SW480 (cell line): ENCODE results near the gene MTFR2.
"Not testable (repeated sequence)": the region's sequence is repeated elsewhere in the genome, so short reads cannot be mapped to it uniquely, and the experiment has no call there.

Source experiments
- DNase-seq: peaks from one replicate; pipeline ENCODE4 v3.0.0-alpha.2; 2016; ENCODE audit warnings: low spot score

MTFR2 gene

DNA sequence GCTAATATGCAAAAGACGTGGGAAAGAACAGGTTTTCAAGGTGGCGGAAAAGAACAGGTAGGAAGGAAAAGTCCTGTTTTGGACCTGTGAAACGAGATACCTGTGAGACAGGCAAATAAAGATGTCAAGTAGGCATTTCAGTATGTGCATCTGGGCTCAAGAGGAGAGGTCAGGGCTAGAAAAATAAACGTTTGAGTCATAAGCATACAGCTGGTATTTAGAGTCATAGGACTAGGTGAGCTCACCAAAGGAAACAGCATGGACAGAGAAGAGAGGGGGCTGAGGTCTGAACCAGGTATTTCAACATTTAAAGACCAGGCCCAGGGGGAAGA is 14.9 kb downstream of the MTFR2 start:
- no peak for DNase-seq

DNA sequence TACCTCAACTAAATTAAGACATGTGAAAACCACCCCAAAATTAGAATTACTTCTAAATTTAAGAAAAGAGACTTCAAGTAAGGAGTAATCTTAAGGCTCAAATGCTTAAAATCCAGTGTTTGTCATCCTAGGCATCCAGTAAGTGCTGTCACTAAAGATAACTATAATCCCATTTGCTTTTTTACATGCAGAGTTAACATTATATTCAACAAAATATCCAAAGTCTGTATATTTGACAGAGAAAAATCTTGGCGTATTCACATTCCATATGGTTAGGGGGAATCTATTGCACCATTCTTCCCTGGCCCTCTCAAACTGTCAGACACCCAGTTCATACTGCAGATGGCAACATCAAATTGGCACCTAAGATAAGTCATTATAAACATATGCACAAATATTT is 17.4 kb downstream of the MTFR2 start:
- DNase-seq = no peak

DNA sequence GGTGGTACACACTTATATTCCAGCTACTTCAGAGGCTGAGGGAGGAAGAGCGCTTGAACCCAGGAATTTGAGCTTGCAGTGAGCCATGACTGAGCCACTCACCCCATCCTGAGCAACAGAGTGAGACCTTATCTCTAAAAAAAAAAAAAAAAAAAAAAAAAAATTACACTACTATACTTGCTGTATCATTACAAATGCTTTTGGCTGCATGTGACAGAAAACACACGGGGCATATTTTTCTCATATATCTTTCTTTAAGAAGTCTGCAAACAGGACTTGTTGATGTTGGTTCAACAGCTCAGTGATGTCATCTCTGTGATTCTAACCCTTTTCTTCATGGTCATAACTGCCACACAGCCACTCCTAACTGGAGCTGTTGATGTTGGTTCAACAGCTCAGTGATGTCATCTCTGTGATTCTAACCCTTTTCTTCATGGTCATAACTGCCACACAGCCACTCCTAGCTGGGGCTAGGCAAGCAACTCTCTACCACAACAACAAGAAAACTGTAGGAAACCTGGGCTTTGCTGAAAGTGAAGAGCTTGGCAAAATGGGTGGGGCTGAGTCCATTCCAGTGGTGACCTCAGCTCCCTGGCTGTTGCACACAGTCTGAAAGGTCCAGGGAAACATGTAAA is 19.8 kb downstream of the MTFR2 start:
- DNase-seq = no peak

GRCh38 chr6:136228814-136229213 is 21.3 kb downstream of the MTFR2 start:
- no peak for DNase-seq

DNA sequence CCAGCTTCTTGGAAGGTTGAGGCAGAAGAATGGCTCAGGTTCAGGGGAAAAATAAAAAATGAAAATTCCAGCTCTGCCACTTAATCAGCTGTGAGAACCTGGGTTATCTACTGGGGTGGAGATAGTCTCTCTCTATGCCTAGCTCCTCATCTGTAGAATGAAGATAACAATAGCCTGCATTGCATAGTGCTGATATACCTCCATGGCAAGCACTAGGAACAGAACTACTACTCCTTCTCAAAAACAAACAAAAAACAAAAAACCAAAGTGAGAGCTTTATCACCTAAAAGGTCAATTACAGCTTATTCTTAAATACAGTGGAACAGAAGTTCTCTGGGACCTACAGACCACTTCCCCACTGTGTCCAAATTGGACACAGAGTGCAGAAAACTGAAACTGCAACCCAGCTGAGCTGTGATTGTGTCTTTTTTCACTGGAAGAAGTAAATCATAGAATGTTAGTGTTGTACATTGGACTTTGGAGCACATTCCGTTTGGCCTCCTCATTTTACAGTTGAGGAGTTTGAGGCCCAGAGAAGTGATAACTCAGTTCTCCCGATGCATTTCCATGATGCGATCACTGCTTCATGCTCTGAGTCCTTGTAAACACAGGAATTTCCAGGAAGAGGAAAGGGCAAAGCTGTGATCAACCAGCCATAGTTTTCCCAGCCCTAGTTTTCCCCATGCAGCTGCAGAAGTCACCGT is 23.3 kb downstream of the MTFR2 start:
- no peak for DNase-seq

- peak; percentile 23 for DNase-seq
These were observed 24.0 kb downstream of the MTFR2 start for GRCh38 chr6:136226027-136226673.

DNA sequence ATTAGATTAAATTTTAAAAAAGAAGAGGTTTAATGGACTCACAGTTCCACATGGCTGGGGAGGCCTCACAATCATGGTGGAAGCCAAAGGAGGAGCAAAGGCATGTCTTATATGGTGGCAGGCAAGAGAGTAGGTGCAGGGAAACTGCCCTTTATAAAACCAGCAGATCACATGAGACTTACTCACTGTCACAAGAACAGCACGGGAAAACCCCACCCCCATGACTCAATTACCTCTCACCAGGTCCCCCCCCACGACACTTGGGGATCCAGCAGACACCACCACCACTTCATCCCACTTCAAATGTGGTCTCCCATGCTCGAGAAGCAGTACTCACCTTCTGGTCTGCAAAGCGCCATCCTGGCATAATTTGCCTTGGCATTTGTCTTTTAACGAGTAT is 24.6 kb downstream of the MTFR2 start:
- DNase-seq = peak; percentile 3

DNA sequence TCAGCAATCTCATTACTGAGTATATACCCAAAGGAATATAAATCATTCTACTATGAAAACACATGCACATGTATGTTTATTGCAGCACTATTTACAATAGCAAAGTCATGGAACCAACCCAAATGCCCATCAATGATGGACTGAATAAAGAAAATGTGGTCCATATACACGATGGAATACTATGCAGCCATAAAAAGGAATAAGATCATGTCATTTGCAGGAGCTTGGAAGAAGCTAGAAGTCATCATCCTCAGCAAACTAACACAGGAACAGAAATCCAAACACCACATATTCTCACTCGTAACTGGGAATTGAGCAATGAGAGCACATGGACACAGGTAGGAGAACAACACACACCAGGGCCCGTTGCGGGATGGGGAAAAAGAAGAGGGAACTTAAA is 25.1 kb downstream of the MTFR2 start:
- DNase-seq = not testable (repeated sequence)

- no peak for DNase-seq
These were observed 33.4 kb downstream of the MTFR2 start for GRCh38 chr6:136216503-136217401.

DNA sequence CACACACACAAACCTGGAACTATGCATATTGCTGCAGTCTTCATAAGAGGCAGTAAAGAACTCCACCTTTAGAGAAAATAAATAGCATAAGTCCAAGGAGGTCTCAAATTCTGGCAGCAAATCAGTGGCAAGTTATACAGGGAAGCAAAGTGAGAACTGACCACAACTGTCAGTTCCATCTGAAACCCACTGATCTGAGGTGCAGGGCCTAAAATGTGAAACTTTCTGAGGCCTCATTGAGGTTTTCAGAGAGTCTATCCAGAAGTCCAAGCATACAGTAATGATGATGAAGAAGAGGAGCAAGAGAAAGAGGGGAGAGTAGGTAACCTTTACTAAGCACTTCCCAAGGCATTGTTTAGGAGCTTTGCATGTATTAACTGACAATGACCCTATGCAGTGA is 36.3 kb downstream of the MTFR2 start:
- no peak for DNase-seq

GRCh38 chr6:136213012-136213539 is 37.0 kb downstream of the MTFR2 start:
- DNase-seq = no peak

DNA sequence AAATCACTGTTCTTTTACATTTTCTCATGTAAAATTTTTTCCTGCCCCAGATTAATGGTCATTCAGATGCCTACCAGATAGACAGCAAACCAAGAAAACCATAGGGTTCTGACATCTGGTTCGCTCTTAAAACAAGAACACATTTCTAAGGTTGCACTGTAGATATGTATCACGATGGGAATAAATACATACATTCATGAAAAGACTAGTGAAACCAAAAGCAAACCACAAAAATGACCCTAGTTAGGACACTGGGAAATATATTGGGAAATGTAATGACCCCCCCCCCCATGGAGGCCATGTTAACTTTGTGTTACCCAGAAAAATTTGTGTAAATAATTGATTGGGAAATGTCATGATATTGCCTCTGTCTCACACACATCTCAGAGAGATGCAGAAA is 37.5 kb downstream of the MTFR2 start:
- DNase-seq = no peak

DNA sequence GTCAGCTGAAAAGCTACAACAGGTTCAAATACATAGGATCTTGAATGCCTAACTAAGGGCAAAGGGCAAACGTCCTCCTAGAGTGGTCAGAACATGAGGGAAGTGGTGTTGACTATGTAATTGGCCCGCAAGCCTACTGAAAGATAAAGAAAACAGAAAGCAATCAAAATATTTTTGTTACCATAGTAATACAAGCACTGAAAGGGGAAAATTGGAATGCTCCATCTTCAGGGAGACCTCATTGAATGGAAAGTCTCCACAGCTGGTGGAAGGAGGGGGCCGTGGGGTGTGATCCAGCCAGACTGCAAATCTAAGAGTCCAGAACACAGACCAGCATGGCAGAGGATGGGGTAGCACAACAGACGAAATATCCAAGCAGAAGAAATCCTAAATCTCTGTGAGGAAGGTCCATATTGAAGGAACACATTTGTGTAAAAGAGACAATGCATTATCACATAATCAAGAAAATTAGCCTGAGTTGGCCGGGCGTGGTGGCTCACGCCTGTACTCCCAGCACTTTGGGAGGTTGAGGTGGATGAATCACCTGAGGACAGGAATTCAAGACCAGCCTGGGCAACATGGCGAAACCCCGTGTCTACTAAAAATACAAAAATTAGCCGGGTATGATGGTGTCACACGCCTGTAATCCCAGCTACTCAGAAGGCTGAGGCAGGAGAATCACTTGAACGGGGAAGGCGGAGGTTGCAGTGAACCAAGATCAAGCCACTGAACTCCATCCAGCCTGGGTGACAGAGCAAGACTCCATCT is 39.5 kb downstream of the MTFR2 start:
- no peak for DNase-seq

GRCh38 chr6:136209496-136209895 is 40.6 kb downstream of the MTFR2 start:
- no peak for DNase-seq

GRCh38 chr6:136208783-136209182 is 41.3 kb downstream of the MTFR2 start:
- no peak for DNase-seq

- DNase-seq = no peak
These were observed 48.4 kb downstream of the MTFR2 start for GRCh38 chr6:136201732-136202131.

DNA sequence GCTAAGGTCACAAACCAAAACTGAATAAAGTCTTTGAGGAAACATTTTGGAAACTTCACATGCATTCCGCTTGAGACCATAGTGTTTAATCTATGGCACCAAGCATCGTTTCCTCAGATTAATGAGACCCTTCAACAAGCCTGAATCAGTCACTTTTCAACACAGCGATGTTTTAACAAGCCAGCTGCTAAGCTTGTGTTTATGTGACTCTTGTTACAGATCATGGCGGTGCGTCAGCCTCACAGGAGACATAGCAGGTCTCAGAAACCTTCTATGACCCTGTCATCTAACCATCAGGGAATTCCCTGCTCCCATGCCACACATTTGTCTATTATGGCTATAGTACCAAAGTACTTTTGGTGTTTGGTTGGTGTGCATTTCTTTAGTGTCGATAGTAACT is 57.2 kb downstream of the MTFR2 start:
- DNase-seq = no peak

GRCh38 chr6:136191606-136192312 is 58.4 kb downstream of the MTFR2 start:
- no peak for DNase-seq

DNA sequence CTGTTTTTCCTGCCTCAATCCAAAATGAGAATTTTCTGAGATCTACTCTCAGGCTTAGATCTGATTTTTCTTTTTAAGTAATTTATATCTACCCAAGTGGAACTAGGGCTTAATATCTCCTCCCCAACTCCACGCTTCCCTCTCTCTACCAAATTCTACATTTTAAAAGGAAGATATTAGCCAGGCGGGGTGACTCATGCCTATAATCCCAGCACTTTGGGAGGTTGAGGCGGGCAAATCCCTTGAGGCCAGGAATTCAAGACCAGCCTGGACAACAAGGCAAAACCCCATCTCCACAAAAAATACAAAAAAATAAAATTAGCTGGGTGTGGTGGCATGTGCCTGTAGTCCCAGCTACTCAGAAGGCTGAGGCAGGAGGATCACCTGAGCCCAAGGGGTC is 61.0 kb downstream of the MTFR2 start:
- DNase-seq = no peak

- no peak for DNase-seq
These were observed 61.6 kb downstream of the MTFR2 start for GRCh38 chr6:136188486-136188885.

- DNase-seq = no peak
These were observed 63.7 kb downstream of the MTFR2 start for GRCh38 chr6:136186363-136186762.
